Endodermal cell (in vitro differentiated cells): Measurements from ENCODE around the gene EPSTI1. TPM values are rescaled to one million over a fixed set of nuclear protein-coding genes. Genes with fewer than 3 reads are reported as not detected.

ENCODE experiments used
- DNase-seq: peaks from one replicate; pipeline ENCODE4 v3.0.0-alpha.2; 2017
- H3K27ac ChIP-seq: 2 replicates; pipeline ENCODE4 v1.5.1; 2013; ENCODE audit warnings: mild to moderate bottlenecking, low read depth, low read length, moderate library complexity
- H3K27me3 ChIP-seq: 2 replicates; pipeline ENCODE4 v1.6.1; 2013; ENCODE audit warnings: mild to moderate bottlenecking, low read length, moderate library complexity; ENCODE audit not compliant: insufficient read depth, control insufficient read depth, poor library complexity, severe bottlenecking
- H3K36me3 ChIP-seq: 2 replicates; pipeline ENCODE4 v1.7.0; 2013; ENCODE audit warnings: mild to moderate bottlenecking, low read length, moderate library complexity; ENCODE audit not compliant: control insufficient read depth, insufficient read depth
- H3K4me1 ChIP-seq: one replicate; pipeline ENCODE4 v1.7.0; 2013; ENCODE audit warnings: low read length; ENCODE audit not compliant: control insufficient read depth, insufficient read depth
- H3K4me3 ChIP-seq: 2 replicates; pipeline ENCODE4 v1.5.1; 2013; ENCODE audit warnings: mild to moderate bottlenecking, low read length, moderate library complexity
- H3K9ac ChIP-seq: 2 replicates; pipeline ENCODE4 v1.6.1; 2013; ENCODE audit warnings: mild to moderate bottlenecking, low read length, moderate library complexity; ENCODE audit not compliant: poor library complexity, severe bottlenecking; ENCODE audit errors: extremely low read depth
- H3K9me3 ChIP-seq: 2 replicates; pipeline ENCODE4 v1.6.1; 2013; ENCODE audit warnings: mild to moderate bottlenecking, low read length, moderate library complexity; ENCODE audit not compliant: control insufficient read depth
- H3K27ac Mint-ChIP-seq: 2 replicates; pipeline ENCODE4 v1.8.0; 2020; ENCODE audit warnings: mixed read lengths
- H3K27me3 Mint-ChIP-seq: 2 replicates; pipeline ENCODE4 v1.8.0; 2021; ENCODE audit warnings: mild to moderate bottlenecking, mixed read lengths; ENCODE audit not compliant: insufficient read depth
- H3K36me3 Mint-ChIP-seq: 2 replicates; pipeline ENCODE4 v1.8.0; 2020; ENCODE audit warnings: low read depth, mixed read lengths
- H3K4me1 Mint-ChIP-seq: 2 replicates; pipeline ENCODE4 v1.8.0; 2020; ENCODE audit warnings: mixed read lengths
- H3K4me3 Mint-ChIP-seq: 2 replicates; pipeline ENCODE4 v1.8.0; 2020; ENCODE audit warnings: mild to moderate bottlenecking, moderate library complexity, mixed read lengths
- H3K9me3 Mint-ChIP-seq: 2 replicates; pipeline ENCODE4 v1.8.0; 2020; ENCODE audit warnings: mild to moderate bottlenecking, mixed read lengths
- WGBS, 2 experiments: methylation state at CpG; one replicate each; pipeline versions ENCODE4 v1.1.5 to v1.1.7; 2013; ENCODE audit warnings: missing lambda C conversion rate in 2 of 2, mixed read lengths in 1 of 2; ENCODE audit not compliant: insufficient coverage in 1 of 2, insufficient read length in 1 of 2; 5-methylcytosine and 5-hydroxymethylcytosine counted together
- total RNA-seq, 2 donors: library from RNA; stranded (reverse); fragmentation: NEBNext Ultra II Directional in 1 of 2; extraction: Animal tissue kit (Norgen Biotek cat#: 25700) in 1 of 2; gene quantifications; 2 replicates in 1 of 2; 3 replicates in 1 of 2; pipeline ENCODE4 v1.2.1, GENCODE V29; 2021
- TF ChIP-seq, protein P1 (sequence below): fragments of 200-600 bp; sonication (generic); conservative IDR thresholded peaks from 2 replicates; pipeline ENCODE4 v1.5.0; 2021; ENCODE audit warnings: antibody characterized with exemption, mild to moderate bottlenecking

The EPSTI1 gene
- total RNA-seq, 2 donors from 2014 or later: 33.8 to 101 TPM

DNA sequence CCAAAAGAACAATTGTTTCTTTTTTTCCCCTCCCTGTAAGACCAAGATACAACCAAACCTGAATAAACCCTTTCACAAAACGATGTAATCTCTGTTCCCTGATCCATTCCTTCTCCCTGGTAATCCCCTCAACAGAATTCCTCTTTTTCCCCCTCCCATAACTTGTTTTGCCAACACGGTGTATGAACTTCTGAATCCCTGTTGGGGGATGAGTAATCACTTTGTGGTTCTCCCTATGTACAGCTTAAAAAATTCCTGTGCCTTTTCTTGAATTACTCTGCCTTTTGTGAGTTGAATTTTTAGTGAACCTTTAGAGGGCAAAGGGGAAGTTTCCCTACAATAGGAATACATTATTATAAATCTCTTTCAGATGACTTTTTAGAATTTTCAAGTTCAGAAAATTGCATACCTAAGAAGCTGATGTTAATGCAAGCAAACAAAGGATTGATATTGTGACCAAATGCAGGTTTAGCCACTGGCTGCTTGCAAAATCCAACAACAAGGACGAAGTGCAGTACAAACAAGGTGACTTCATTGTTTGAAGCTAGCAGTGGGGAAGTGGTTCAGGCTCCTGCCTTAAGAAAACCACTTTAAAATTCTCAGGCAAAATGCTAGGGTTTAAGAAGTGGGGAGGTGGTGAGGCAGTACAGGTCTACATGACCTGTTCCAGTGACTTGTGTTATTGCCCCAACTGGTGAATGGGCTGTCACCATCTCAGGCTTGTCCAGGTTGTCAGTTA, 15.0 kb upstream of the EPSTI1 start:
- Histone ChIP-seq H3K27ac (no peak overlapping the region), H3K4me3 (peak overlapping the region; percentile 8), H3K36me3 (no peaks in the 10 kb centered on the region), H3K27me3 (no peaks in the 10 kb centered on the region), H3K9me3 (no peaks in the 10 kb centered on the region), H3K9ac (peak overlapping the region; percentile 1), H3K4me1 (peaks cover 27% of the 10 kb centered on the region)
- WGBS, 2 experiments: 38 to 58% methylated on average over 2 to 3 of the region's 3 CpGs
- Mint-ChIP-seq H3K4me1 (peaks cover 43% of the 10 kb centered on the region), H3K27me3 (no peaks in the 10 kb centered on the region), H3K27ac (peak overlapping the region; percentile 74), H3K4me3 (peak overlapping the region; percentile 6), H3K9me3 (no peaks in the 10 kb centered on the region), H3K36me3 (no peaks in the 10 kb centered on the region)
- TF ChIP-seq, protein P1, sequence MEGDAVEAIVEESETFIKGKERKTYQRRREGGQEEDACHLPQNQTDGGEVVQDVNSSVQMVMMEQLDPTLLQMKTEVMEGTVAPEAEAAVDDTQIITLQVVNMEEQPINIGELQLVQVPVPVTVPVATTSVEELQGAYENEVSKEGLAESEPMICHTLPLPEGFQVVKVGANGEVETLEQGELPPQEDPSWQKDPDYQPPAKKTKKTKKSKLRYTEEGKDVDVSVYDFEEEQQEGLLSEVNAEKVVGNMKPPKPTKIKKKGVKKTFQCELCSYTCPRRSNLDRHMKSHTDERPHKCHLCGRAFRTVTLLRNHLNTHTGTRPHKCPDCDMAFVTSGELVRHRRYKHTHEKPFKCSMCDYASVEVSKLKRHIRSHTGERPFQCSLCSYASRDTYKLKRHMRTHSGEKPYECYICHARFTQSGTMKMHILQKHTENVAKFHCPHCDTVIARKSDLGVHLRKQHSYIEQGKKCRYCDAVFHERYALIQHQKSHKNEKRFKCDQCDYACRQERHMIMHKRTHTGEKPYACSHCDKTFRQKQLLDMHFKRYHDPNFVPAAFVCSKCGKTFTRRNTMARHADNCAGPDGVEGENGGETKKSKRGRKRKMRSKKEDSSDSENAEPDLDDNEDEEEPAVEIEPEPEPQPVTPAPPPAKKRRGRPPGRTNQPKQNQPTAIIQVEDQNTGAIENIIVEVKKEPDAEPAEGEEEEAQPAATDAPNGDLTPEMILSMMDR: no peak
- no peak for DNase-seq

DNA sequence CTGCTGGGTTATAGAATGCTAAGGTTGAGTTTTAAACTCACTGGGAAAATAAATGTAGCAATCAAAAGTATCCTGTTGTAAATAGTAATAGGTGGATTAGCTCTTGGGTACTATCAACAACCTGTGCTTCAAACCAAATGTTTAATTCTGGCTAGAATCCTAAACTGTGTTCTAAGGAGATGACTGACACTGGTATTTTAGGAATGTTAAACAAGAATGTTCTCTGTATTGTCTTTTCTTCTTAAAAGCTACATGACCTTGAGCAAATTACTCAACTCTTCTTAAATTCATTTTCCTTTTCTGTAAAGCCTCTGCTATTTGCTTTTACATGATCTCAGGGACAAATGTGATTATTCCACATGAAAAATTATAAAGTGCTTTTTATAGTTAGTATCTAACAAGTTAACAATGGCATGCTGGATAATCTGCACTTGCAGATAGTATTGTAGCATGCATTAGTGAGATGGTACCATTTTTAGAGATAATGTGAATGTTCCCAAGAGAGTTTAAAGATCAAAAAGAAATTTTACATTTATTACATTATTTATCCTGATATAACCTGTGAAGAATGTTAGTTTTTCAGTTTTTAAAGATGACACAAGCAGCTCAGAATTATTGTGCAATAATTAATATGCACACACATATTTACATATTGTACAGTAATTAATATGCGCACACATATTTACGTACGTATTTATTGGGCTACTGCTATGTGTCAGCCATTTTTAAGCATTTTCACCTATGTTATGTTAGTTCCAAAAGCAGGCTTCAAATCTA, 13.6 kb upstream of the EPSTI1 start:
- 94 to 100% methylated on average over 3 of the region's 3 CpGs for WGBS, 2 experiments
- peaks cover 39% of the 10 kb centered on the region for H3K4me1 Mint-ChIP-seq
- H3K27ac ChIP-seq: no peak overlapping the region
- H3K27ac Mint-ChIP-seq: peak overlapping the region; percentile 45
- peaks cover 27% of the 10 kb centered on the region for H3K4me1 ChIP-seq
- no peaks in the 10 kb centered on the region for H3K9me3 ChIP-seq
- H3K27me3 ChIP-seq: no peaks in the 10 kb centered on the region
- H3K36me3 Mint-ChIP-seq: no peaks in the 10 kb centered on the region
- no peaks in the 10 kb centered on the region for H3K36me3 ChIP-seq
- no peaks in the 10 kb centered on the region for H3K27me3 Mint-ChIP-seq
- TF ChIP-seq, protein P1: no peak
- no peaks in the 10 kb centered on the region for H3K9me3 Mint-ChIP-seq
- H3K4me3 Mint-ChIP-seq: no peak overlapping the region
- H3K9ac ChIP-seq: no peak overlapping the region
- H3K4me3 ChIP-seq: peak overlapping the region; percentile 28
- no peak for DNase-seq

DNA sequence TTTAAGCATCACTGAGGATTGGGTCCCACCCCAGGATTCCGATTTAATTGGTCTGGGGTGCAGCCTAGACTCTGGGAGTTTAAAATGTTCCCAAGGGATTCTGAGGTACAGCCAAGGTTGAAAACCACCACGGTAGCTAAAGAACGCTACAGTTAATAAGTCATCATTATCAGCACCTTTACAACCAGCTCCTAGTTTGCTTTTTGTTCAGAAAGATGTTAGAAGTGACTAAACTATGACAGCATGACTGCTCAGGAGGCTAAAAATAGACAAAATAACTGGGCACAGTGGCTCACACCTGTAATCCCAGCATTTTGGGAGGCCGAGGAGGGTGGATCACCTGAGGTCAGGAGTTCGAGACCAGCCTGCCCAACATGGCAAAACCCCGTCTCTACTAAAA, 11.7 kb upstream of the EPSTI1 start:
- TF ChIP-seq, protein P1: no peak
- 91 to 97% methylated on average over 3 to 6 of the region's 6 CpGs for WGBS, 2 experiments
- H3K9me3 ChIP-seq: no peaks in the 10 kb centered on the region
- DNase-seq: no peak
- Mint-ChIP-seq H3K36me3 (no peaks in the 10 kb centered on the region), H3K9me3 (no peaks in the 10 kb centered on the region), H3K4me3 (no peak overlapping the region), H3K4me1 (peaks cover 31% of the 10 kb centered on the region), H3K27me3 (no peaks in the 10 kb centered on the region), H3K27ac (no peak overlapping the region)
- no peak overlapping the region for H3K9ac ChIP-seq
- H3K4me3 ChIP-seq: no peak overlapping the region
- no peaks in the 10 kb centered on the region for H3K27me3 ChIP-seq
- no peaks in the 10 kb centered on the region for H3K36me3 ChIP-seq
- H3K27ac ChIP-seq: no peak overlapping the region
- peaks cover 21% of the 10 kb centered on the region for H3K4me1 ChIP-seq
